ENCODE measurements around the gene HRNR. TPM values are rescaled to one million over a fixed set of nuclear protein-coding genes. Genes with fewer than 3 reads are reported as not detected.

The HRNR gene
- total RNA-seq, 1 experiment from 2014 or later = not detected

- CTCF ChIA-PET = interaction anchor here (0.6 to 4.1 kb wide), 2 partner anchors 138 to 272 kb away, joined by 5 to 47 read pairs; no protein-coding TSS in a partner anchor
- BruUV-seq (replicated peaks) = no TSS peak
- Mint-ChIP-seq H3K27me3 (ENCODE audit: unreplicated experiment) (peaks cover 47% of the 10 kb centered on the region), H3K36me3 (ENCODE audit: insufficient read depth, unreplicated experiment) (peaks cover 8% of the 10 kb centered on the region), H3K4me3 (ENCODE audit: low read depth, unreplicated experiment) (no peak overlapping the region), H3K9me3 (ENCODE audit: low read depth, unreplicated experiment) (no peaks in the 10 kb centered on the region), H3K4me1 (ENCODE audit: low read depth, unreplicated experiment) (peaks cover 27% of the 10 kb centered on the region), H3K27ac (ENCODE audit: unreplicated experiment) (no peak overlapping the region)
- no peak for DNase-seq
- TF ChIP-seq CTCF (IDR thresholded peaks at IDR 0.05; ENCODE audit: unreplicated experiment) = no peak
- intact Hi-C loops (cut with micrococcal nuclease; ENCODE audit: unreplicated experiment) = loop anchor here (5.0 kb wide), 1 partner anchor 249 kb away; no protein-coding TSS in a partner anchor
These were observed 37.3 kb downstream of the HRNR start for GRCh38 chr1:152186556-152187285.

- no TSS peak for BruUV-seq (replicated peaks)
- H3K27ac Mint-ChIP-seq (ENCODE audit: unreplicated experiment) = no peak overlapping the region
- H3K9me3 Mint-ChIP-seq (ENCODE audit: low read depth, unreplicated experiment) = no peaks in the 10 kb centered on the region
- peak; percentile 47 for DNase-seq
- intact Hi-C loops (cut with micrococcal nuclease; ENCODE audit: unreplicated experiment) = loop anchor here (1.0 to 5.0 kb wide), 4 partner anchors 43 to 296 kb away; no protein-coding TSS in a partner anchor
- H3K4me3 Mint-ChIP-seq (ENCODE audit: low read depth, unreplicated experiment) = no peak overlapping the region
- H3K4me1 Mint-ChIP-seq (ENCODE audit: low read depth, unreplicated experiment) = peaks cover 22% of the 10 kb centered on the region
- TF ChIP-seq CTCF (IDR thresholded peaks at IDR 0.05; ENCODE audit: unreplicated experiment) = peak; percentile 93
- H3K36me3 Mint-ChIP-seq (ENCODE audit: insufficient read depth, unreplicated experiment) = peaks cover 8% of the 10 kb centered on the region
- CTCF ChIA-PET = interaction anchor here (0.5 to 4.1 kb wide), 7 partner anchors 12 to 310 kb away, joined by 3 to 47 read pairs (median 4); no protein-coding TSS in a partner anchor
- peaks cover 44% of the 10 kb centered on the region for H3K27me3 Mint-ChIP-seq (ENCODE audit: unreplicated experiment)
These were observed 38.2 kb downstream of the HRNR start for GRCh38 chr1:152185544-152186391.

GRCh38 chr1:152182944-152183361 lies 41.0 kb downstream of the HRNR start:
- H3K36me3 Mint-ChIP-seq (ENCODE audit: insufficient read depth, unreplicated experiment) = no peaks in the 10 kb centered on the region
- DNase-seq = peak; percentile 21
- BruUV-seq (replicated peaks) = no TSS peak
- CTCF ChIA-PET = interaction anchor here (0.6 to 1.8 kb wide), 7 partner anchors 8 to 288 kb away, joined by 3 to 7 read pairs (median 3); no protein-coding TSS in a partner anchor
- peaks cover 10% of the 10 kb centered on the region for H3K4me1 Mint-ChIP-seq (ENCODE audit: low read depth, unreplicated experiment)
- H3K4me3 Mint-ChIP-seq (ENCODE audit: low read depth, unreplicated experiment) = no peak overlapping the region
- peaks cover 39% of the 10 kb centered on the region for H3K27me3 Mint-ChIP-seq (ENCODE audit: unreplicated experiment)
- H3K27ac Mint-ChIP-seq (ENCODE audit: unreplicated experiment) = no peak overlapping the region
- no peak for TF ChIP-seq CTCF (IDR thresholded peaks at IDR 0.05; ENCODE audit: unreplicated experiment)
- intact Hi-C loops (cut with micrococcal nuclease; ENCODE audit: unreplicated experiment) = no loop called here
- no peaks in the 10 kb centered on the region for H3K9me3 Mint-ChIP-seq (ENCODE audit: low read depth, unreplicated experiment)

- BruUV-seq (replicated peaks) = no TSS peak
- Mint-ChIP-seq H3K27ac (ENCODE audit: unreplicated experiment) (no peak overlapping the region), H3K36me3 (ENCODE audit: insufficient read depth, unreplicated experiment) (no peaks in the 10 kb centered on the region), H3K4me3 (ENCODE audit: low read depth, unreplicated experiment) (no peak overlapping the region), H3K9me3 (ENCODE audit: low read depth, unreplicated experiment) (no peaks in the 10 kb centered on the region), H3K27me3 (ENCODE audit: unreplicated experiment) (peaks cover 39% of the 10 kb centered on the region), H3K4me1 (ENCODE audit: low read depth, unreplicated experiment) (peaks cover 10% of the 10 kb centered on the region)
- intact Hi-C loops (cut with micrococcal nuclease; ENCODE audit: unreplicated experiment) = no loop called here
- TF ChIP-seq CTCF (IDR thresholded peaks at IDR 0.05; ENCODE audit: unreplicated experiment) = peak; percentile 49
- DNase-seq = peak; percentile 17
- CTCF ChIA-PET = interaction anchor here (0.5 to 1.8 kb wide), 7 partner anchors 20 to 276 kb away, joined by 3 to 7 read pairs (median 3); no protein-coding TSS in a partner anchor
These were observed 41.6 kb downstream of the HRNR start for GRCh38 chr1:152182431-152182830.
